Thoracic aorta (tissue), 2 donors: ENCODE data around the gene NAA80. TPM values are rescaled to one million over a fixed set of nuclear protein-coding genes. Genes with fewer than 3 reads are reported as not detected.

Experiments
- ATAC-seq: fragments of 150-250 bp; one replicate; pipeline ENCODE4 v1.8.0; 2017; ENCODE audit warnings: low read depth; ENCODE audit not compliant: insufficient number of reproducible peaks, low FRiP score
- DNase-seq: peaks from one replicate; pipeline ENCODE4 v3.0.0-alpha.2; 2020; ENCODE audit warnings: low spot score
- H3K27ac ChIP-seq, 2 donors: fragments of 200-600 bp; sonication (generic); 1 replicate in 1 of 2; 2 replicates in 1 of 2; pipeline ENCODE4 v1.5.1; 2016; ENCODE audit warnings: mild to moderate bottlenecking in 2 of 2, moderate library complexity in 2 of 2
- H3K27me3 ChIP-seq: fragments of 200-600 bp; sonication (generic); replicated peaks from 2 replicates; pipeline ENCODE4 v1.6.0; 2016; ENCODE audit warnings: mild to moderate bottlenecking; ENCODE audit not compliant: insufficient read depth
- H3K36me3 ChIP-seq: fragments of 200-600 bp; sonication (generic); one replicate; pipeline ENCODE4 v1.5.1; 2016
- H3K4me1 ChIP-seq, 2 donors: fragments of 200-600 bp; sonication (generic); 1 replicate in 1 of 2; 2 replicates in 1 of 2; pipeline versions ENCODE4 v1.5.1 to v1.6.0; 2016; ENCODE audit warnings: low read depth in 2 of 2, mild to moderate bottlenecking in 1 of 2; ENCODE audit not compliant: control insufficient read depth in 1 of 2
- H3K4me3 ChIP-seq: fragments of 200-600 bp; sonication (generic); 2 replicates; pipeline ENCODE4 v1.5.1; 2016; ENCODE audit warnings: mild to moderate bottlenecking
- H3K9me3 ChIP-seq: fragments of 200-600 bp; sonication (generic); 2 replicates; pipeline ENCODE4 v1.5.1; 2016
- total RNA-seq, 2 donors: library from RNA; depleted of rRNA; stranded (reverse); fragments of >200 nt; gene quantifications; one replicate each; pipeline versions ENCODE4 v1.1.0 to v1.2.3, GENCODE V29; 2016
- TF ChIP-seq, protein P1 (sequence below): fragments of 200-600 bp; sonication (generic); IDR thresholded peaks from one replicate; pipeline ENCODE4 v1.5.1; 2019; ENCODE audit warnings: antibody characterized with exemption

NAA80 gene
- total RNA-seq, 2 donors from 2014 or later, result 8.3 to 8.7 TPM

DNA sequence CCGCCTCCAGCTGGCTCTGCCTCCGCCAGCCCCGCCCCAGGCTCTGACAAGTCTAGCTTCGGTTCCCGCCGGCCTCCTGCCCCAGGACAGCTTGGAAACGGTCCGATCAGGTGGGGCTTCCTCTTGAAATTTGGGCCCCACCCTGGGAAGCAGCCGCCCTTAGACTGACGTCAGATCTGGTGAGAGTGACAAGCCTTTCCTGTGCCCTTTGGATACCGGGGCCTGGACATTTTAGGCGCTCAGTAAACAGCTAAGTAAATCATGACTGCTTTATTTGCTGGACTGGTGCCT, 378 bp upstream of the NAA80 start:
- no peaks in the 10 kb centered on the region for H3K27me3 ChIP-seq
- ATAC-seq, result no peak
- TF ChIP-seq, protein P1, sequence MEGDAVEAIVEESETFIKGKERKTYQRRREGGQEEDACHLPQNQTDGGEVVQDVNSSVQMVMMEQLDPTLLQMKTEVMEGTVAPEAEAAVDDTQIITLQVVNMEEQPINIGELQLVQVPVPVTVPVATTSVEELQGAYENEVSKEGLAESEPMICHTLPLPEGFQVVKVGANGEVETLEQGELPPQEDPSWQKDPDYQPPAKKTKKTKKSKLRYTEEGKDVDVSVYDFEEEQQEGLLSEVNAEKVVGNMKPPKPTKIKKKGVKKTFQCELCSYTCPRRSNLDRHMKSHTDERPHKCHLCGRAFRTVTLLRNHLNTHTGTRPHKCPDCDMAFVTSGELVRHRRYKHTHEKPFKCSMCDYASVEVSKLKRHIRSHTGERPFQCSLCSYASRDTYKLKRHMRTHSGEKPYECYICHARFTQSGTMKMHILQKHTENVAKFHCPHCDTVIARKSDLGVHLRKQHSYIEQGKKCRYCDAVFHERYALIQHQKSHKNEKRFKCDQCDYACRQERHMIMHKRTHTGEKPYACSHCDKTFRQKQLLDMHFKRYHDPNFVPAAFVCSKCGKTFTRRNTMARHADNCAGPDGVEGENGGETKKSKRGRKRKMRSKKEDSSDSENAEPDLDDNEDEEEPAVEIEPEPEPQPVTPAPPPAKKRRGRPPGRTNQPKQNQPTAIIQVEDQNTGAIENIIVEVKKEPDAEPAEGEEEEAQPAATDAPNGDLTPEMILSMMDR, result no peak
- peak overlapping the region; percentile 72 to 87 for H3K27ac ChIP-seq
- H3K36me3 ChIP-seq, result no peaks in the 10 kb centered on the region
- peak overlapping the region; percentile 94 for H3K4me3 ChIP-seq
- H3K9me3 ChIP-seq, result no peaks in the 10 kb centered on the region
- DNase-seq, result no peak
- peaks cover 16 to 25% of the 10 kb centered on the region in 2 donors for H3K4me1 ChIP-seq

DNA sequence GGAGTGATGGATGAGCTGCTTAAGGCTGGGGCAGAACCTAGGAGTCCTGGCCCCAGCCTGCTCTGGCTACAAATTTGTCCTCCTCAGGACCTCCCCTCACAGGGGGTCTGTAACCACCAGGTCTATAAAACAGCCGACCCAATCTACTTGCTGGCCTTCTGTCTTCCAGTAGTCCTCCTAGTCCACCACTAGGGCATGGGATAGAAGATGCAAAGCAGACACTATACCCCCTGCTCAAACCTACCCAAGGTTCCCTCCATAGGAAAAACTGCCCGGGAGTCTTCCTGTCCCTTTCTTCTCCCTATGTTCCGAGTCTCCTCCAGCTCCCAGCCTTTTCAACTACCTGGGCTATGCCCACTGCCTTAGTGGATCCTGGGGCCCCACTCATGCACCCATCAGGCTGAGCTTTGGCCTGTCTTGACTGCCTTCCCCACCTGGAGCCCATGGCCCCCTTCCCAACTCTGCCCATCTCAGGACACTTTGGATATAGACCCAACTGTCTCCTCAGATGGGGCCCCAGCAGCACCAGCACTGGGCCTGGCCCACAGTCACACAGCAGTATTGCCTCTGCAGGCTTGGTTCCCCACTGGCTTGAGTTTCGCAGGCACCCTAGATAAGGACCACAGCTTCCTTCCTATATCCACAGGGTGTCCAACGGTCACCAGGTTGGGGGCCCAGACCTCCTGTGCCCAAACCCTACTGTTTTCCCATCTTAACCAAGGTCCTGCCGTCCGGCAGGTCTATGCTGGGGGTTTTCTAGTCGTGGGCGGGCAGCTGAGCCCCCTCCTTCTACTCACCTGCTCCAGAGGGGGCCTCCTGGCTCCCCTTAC, 1.1 kb downstream of the NAA80 start:
- TF ChIP-seq, protein P1, result peak; percentile 21
- ATAC-seq, result no peak
- H3K9me3 ChIP-seq, result no peaks in the 10 kb centered on the region
- H3K27ac ChIP-seq, result peak overlapping the region; percentile 72 to 80
- peaks cover 16 to 30% of the 10 kb centered on the region in 2 donors for H3K4me1 ChIP-seq
- no peaks in the 10 kb centered on the region for H3K27me3 ChIP-seq
- peak overlapping the region; percentile 94 for H3K4me3 ChIP-seq
- no peaks in the 10 kb centered on the region for H3K36me3 ChIP-seq
- DNase-seq, result no peak

DNA sequence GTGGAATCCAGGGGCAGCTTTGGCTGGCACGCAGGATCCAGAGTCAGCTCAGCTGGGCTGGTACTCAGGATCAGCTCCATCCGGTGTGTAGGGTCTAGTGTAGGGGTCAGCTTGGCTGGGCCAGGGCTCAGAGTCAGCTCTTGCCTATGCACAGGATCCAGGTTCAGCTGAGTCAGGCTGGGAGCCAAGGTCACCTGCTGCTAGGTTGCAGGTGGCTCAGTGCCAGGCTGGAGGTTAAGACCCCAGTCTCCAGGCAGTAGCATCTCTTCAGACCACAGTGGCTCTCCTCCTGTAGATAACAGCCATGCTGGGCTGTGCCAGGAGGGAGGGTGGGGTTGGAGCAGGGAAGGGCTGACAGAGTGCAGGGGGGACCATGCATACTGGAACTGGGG, 1.8 kb downstream of the NAA80 start:
- TF ChIP-seq, protein P1, result no peak
- Histone ChIP-seq H3K4me3 (no peak overlapping the region), H3K27ac (no peak overlapping the region), H3K4me1 (peaks cover 19 to 36% of the 10 kb centered on the region in 2 donors), H3K9me3 (no peaks in the 10 kb centered on the region), H3K36me3 (no peaks in the 10 kb centered on the region), H3K27me3 (no peaks in the 10 kb centered on the region)
- no peak for ATAC-seq
- no peak for DNase-seq

DNA sequence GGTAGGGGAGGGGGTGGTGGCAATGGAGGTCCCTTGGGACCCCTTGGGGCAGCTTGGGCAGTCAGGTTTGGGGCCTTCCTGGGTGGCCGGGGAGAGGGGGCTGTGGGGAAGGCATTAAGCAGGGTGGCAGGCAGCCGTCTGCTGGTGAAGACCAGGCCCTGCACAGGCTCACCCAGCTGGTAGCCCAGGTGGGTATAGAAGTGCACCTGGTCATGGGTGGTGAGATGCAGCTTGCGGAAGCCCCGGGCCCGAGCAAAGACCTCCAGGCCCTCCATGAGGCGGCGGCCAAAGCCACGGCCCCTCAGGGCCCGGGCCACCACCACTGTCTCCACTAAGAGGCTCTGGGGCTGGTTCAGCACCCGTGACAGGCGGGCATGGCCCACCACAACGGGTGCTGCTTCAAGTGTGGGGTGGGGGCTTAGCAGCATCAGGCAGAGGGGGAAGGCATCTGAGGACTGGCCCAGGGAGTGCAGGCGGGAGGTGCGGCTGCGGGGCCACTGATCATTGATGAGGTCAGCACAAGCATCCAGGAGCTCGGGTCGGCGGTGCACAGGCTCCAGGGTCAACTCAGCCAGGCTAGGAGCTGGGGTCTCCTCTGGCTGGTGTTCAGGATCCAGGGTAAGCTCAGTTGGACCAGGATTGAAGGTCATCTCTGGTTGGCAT, 2.4 kb downstream of the NAA80 start:
- no peak for ATAC-seq
- Histone ChIP-seq H3K4me3 (no peak overlapping the region), H3K4me1 (peaks cover 19 to 36% of the 10 kb centered on the region in 2 donors), H3K27me3 (no peaks in the 10 kb centered on the region), H3K9me3 (no peaks in the 10 kb centered on the region), H3K36me3 (no peaks in the 10 kb centered on the region), H3K27ac (no peak overlapping the region)
- TF ChIP-seq, protein P1, result no peak
- DNase-seq, result no peak

DNA sequence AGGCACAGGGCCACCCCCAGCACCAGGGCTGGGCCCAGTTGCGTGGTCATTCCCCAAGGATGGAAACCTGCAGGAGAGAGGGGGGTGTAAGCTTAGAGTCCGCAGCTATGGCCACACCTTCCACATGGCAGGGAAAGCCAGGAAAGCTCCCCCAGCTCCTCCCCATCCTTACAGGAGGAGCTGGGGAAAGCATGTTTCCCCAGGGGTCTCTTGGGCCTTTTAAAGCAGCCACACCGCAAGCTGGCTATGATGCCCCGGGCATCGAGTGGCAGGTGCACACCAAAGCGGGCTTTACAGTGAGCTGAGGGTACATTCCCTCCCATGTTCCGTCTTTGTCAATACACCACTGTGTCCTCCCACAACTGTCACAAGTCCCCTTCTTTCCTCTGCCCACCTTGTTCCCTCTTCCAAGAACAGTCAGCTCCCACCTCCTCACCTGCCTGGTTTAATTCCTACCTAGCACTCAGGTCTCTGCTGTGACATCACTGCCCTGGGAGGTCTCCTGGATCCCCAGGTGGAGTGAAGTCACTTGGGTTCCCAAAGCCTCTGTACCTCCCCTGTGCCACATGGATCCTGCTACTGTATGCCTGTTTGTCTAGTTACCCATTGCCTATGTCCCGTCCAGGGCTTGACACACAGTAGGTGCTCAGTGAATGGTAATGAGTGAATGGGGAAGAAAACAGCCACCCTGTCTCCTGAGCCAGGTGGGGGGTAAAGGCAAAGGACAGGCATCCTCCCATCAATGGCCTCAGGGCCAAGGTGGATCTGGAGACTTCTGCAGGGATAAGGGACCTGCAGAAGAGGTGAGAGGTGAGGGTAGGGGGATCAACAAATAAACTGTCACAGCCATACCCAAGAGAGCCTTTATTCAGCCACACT, 3.4 kb downstream of the NAA80 start:
- H3K4me1 ChIP-seq, result peaks cover 24 to 45% of the 10 kb centered on the region in 2 donors
- no peak for ATAC-seq
- H3K4me3 ChIP-seq, result no peak overlapping the region
- no peaks in the 10 kb centered on the region for H3K27me3 ChIP-seq
- DNase-seq, result no peak
- no peaks in the 10 kb centered on the region for H3K9me3 ChIP-seq
- TF ChIP-seq, protein P1, result no peak
- H3K36me3 ChIP-seq, result no peaks in the 10 kb centered on the region
- no peak overlapping the region for H3K27ac ChIP-seq
